Measurements from ENCODE around the gene KRT17.
"Not testable (repeated sequence)": the region's sequence is repeated elsewhere in the genome, so short reads cannot be mapped to it uniquely, and the experiment has no call there.

The KRT17 gene

DNA sequence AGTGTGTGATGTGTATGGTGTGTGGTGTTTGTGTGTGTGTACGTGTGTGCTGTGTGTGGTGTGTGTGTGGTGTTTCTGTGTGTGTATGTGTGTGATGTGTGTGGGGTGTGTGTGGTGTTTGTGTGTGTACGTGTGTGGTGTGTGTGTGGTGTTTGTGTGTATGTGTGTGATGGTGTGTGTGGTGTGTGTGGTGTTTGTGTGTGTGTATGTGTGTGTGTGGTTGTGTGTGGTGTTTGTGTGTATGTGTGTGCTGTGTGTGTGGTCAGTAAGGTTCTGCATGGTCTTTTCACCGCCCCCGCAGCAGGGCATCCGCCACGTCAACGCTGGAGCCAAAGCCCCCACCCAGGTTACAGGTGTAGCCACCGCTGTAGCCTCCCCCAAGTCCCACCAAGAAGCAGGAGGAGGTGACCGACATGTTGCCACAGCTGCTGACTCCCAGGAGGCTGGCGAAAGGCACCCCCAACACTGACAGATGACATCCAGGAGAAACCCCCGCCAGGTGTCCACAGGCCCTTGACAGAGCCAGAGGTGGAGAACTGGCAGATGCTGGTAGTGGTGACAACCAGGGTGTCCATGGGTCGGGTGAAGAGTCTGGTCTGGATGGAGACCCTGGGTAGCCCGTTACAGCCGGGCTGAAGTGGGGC is 9.3 kb upstream of the KRT17 start:
- DNase-seq (ENCODE audit: low read depth) = no peak

DNA sequence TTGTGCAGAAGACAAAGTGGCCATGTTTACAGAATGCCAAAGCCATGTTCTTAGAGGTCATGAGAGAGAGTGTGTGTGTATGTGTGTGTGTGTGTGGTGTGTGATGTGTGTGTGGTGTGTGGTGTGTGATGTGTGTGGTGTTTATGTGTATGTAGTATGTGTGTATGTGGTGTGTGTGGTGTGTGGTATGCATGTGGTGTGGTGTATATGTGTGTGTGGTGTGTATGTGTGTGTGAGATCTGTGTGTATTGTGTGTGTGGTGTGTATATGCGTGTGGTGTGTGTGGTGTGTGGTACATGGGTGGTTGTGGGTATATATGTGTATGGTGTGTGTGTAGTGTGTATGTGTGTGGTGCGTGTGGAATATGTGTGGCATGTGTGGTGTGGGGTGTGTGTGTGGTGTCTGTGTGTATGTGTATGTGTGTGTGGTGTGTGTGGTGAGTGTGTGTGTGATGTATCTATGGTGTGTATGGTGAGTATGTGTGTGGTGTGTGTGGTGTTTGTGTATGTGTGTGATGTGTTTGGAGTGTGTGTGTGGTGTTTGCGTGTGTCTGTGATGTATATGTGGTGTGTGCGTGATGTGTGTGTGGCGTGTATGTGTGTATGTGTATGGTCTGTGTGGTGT is 8.2 kb upstream of the KRT17 start:
- no peak for DNase-seq (ENCODE audit: low read depth)

DNA sequence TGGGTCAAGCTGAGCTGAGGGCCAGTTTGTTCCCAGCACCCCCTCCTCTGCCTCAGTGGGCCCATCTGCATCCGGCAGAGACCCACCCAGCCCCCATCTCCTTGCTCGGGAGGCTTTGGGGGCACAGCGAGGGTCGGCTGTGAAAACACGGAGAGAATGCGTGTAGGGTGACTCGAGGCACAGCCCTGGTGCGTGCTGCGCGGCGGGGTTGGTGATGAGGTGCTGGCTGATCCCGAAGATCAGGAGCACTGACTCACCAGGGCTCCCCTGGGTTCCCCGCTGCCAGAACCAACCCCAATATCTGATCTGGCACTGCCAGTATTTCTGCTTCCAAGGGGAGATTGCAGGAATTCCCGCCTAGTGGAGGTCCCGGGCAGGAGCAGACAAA is 7.5 kb upstream of the KRT17 start:
- no peak for DNase-seq (ENCODE audit: low read depth)

DNA sequence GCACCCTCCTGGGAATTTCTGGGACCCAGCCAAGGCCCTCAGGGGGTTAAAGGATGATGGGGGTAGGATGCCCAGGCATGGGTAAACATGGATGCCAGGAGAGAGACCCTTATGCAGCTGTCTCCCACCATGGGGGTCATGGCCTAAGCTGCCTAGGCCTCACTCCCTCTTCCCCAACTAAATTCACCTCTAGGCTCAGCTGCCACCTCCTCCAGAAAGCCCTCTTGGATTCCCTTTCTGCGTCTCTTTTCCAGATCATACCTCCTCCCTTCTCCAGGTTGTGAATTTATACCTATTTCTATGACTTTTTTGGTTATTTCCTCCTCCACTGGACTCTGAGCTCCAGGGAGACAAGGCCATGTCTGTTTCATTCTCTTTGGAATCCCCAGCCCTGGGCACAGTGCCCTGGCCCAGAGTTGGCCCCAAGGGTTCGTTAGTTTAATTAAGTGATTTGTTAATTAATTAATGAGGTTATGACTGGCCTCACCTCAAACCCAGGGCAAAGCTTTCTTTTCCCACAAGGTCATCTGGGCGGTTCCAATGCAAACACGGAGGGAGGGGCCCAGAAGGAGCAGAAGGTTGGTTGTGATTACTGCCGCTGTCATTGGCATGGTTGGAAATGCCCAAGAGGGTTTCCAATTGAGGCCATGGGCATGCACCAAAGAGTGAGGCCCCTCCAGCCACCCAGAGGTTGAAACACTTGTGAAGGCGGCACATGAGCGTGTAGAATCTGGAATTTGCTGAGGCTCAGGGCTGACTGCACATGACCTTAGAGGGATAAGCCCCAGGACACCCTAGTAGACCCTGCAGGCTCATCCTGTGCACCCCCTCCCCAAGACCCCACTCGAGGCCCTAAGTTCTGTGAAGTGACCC is 6.9 kb upstream of the KRT17 start:
- DNase-seq (ENCODE audit: low read depth) = no peak

DNA sequence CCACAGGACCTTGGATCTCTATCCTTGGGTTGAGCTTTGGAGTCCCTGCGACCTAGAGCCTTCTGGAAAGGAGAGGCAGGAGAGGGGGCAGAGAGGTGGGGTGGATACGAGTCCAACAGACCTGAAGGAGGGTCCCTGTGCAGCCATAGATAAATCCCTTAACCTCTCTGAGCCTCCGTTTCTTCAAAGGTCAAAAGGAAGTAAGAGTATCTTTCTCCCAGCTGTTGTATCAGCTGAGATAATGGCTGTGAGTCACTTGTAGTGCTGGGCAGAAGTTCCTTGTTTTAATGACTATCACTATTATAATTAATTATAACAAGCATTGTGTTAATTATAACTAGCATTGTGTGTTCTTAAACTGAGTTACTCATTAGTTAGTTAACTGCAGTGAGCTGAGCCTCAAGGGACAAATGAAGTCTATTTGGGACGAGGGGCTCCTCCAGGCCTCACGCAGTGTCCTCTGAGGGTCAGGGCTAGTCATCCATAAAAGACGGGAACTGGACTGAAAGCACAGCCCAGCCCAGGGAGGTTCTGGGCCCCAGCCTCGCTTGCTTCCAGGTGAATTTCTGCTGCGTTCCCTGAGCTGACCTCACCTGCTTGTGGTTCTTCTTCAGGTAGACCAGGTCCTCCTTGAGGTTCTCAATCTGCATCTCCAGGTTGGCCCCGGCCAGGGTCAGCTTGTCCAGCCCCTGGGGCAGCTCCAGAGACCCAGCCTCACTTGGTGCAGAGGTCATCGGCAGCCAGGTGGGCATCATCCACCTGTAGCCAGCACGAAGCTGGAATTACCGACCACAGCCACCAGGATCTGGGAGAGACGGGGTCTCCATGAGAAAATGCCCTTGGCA is 5.7 kb upstream of the KRT17 start:
- DNase-seq (ENCODE audit: low read depth) = no peak

DNA sequence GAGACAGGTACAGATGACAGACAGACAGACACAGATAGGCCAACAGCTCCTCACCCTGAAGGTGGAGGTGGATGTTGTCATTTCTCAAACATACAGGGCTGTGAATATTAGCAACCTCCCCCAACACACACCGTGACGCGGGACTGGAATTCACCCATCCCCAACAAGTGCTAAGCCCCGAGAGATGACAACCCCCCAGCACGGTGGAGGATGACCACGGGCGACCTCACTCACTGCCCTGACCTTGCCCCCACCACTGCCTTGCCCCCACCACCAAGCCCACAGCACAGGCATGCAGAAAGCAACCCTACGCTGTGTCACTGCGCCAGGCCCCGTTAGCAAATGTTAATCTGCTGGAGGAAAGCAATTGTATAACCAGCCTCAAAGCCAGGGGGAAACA is 4.9 kb upstream of the KRT17 start:
- no peak for DNase-seq (ENCODE audit: low read depth)

DNA sequence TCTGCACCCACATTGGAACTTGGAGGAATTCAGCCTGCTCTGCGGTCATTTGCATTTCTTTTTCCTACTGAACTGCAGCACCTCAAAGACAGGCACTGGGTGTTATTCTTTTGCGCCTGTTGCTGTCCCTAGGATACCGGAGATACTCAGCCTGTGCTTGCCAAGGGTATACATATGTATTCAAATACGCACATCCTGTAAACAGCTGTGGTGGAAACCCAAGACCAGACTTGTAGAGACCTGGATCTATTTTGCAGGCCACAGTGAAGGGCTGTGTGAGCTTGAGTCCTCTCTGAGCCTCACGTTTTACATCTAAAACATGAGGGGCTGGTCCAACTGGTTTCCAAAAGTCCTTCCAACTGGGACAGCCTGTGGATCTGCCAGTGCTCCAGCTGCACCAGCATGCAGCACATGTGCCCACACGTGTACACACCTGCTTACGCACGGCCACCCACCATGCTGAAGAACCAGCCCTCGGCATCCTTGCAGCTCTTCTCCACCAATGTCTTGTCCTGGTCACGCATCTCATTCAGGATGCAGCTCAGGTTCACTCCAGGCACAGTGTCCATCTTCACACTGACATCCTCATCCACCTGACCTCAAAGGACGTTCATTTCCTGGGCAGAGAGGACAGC is 4.4 kb upstream of the KRT17 start:
- not testable (repeated sequence) for DNase-seq (ENCODE audit: low read depth)

DNA sequence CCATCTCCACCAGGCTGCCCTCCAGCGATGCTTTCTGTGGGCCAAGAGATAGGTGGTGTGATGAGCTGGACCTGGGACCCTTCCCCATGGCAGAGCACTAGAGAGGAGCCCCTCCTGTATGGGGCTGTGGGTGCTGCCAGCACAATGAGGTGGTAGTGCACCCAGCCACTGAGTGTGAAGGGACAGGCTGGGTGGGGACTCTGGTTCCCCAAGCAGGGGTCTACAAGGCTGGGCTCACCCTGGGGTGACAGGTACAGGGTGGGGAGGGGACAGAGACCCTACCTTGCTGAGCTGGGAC is 3.6 kb upstream of the KRT17 start:
- DNase-seq (ENCODE audit: low read depth) = not testable (repeated sequence)

DNA sequence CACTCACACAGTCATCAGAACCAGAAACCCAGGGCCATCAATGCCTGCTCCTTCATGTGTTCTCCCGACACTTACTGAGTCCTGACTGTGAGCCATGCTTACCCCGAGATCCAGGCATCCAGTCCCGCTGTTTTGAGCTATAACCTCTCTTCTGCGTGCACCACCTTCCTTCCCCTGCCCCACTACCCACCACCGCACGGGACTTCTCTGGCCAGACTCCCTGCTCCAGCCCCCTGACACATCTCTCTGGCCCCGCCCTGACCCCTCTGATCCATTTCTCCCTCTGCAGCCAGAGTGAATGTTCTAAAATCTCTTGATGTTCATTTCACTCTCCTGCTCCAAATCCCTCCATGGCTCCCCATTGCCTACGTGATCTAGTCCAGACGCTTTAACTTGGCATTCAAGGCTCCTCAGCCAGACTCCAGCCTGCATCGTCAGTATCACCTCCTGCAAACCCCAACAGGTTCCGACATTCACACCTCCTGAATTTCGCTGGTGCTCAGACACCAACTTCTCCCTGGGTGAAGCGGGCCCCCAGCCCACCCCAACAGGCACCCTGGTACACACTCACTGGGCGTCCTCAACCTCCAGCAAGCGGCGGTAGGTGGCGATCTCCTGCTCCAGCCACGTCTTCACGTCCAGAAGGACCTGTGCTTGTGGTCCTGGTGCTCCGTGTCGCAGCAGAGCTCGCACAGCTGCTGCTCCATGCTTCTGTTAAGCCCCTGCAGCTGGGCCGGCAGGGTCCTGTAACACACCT is 3.1 kb upstream of the KRT17 start:
- DNase-seq (ENCODE audit: low read depth) = no peak

DNA sequence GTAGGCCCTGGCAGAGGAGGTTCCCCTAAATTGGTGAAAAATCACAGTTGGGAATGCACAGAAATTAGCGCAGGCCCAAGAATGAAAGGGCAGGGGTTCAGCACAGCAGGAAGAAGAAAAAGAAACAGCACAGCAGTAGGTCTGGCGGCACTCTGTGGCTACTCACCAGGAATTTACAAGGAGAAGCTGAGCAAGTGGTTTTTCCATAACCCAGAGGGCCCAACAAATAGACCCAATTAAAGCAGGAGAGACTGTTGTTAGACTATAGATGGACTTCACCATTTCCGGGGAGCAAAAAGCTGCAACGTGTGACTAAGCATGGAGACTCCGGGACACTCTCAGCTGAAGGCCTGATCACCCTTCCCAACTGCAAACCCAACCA is 2.5 kb upstream of the KRT17 start:
- DNase-seq (ENCODE audit: low read depth) = not testable (repeated sequence)

DNA sequence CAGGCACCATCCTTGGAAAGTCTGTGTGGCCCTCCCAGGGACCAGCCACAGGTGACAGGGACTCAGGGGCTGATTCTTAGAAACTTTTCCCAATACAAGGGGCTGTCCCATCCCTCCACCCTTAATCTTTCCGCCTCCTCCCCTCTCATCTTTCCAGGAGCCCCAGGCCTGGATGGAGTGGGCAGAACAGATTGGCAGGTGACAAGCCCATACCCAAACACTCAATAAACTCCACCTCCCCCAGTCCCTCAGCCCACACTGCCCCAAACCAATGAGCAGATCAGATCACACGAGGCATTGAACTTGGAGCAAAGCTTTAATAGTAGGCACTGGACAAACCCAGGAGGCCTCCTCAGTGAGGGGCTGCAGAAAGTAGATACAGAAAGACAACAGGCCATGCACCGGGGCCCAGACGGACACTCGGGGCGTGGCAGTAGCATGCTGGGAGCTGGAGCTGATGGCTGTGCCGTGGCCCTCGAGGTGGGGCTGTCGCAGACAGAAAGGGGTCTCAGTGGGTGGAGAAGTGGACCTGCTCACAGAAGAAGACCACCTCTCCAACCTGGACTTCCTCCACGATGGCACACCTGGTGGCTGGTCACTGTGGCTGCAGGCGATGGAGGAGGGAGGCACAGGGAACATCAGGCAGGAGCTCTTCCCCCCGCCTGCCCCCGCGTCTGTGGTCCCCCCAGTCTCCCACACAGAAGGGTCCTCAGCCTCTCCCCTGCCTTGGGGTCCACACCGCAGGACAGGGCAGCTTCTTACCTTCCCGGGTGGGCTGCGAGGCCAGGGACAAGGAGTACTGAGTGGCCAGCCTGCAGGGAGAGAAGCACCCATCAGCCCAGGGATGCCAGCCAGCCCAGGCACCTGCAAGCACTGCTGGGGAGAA is 1.9 kb upstream of the KRT17 start:
- not testable (repeated sequence) for DNase-seq (ENCODE audit: low read depth)

DNA sequence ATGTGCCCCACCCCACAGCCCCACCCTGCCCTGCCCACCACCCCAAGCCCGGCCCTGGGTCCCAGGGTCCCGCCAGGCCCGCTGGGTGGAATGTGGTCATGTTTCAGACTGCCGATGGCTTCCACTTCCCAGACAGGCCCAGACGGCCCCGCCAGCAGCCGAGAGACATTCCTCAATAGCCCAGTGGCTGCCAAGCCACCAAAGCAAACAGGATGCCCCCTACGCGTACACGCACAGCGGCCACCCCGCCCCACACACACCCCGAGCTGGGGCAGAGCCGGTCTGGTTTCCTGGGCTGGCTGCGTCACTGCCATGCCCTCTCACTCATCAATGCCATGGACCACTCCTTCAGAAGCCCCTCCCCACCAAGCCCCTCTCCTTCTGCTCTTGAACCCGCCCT is 1.2 kb upstream of the KRT17 start:
- no peak for DNase-seq (ENCODE audit: low read depth)

DNA sequence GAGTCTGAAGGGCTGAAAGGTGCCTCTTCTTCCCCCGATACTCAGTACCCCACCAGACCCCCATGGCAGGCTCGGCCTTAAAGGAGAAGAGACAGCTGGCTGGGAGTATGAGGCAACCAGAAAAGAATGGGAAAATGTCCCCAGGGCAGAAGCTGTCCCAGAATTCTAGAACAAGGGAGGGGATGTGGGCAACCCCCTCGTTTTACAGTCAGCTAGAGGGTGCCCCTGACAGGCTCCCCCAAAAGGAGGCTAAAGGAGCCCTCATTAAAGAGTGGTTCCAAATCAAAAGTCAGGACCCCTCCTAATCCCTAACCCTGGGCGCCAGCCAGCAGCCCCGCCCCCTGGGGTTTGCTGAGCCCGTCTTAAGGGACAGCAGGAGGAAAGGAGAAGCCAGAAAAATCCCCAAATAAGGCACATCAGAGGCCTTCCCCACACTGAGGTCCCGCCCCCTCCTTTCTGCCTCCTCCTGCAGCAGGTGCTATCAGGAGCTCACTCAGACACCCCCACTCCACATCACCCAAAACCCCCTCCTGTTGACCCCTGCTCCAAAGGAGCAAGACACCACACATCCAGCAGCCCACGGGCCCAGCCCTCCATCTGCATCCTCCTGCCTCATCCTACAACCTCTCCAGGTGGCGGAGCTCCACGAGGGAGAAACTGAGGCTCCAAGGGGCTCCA is 1.1 kb downstream of the KRT17 start:
- not testable (repeated sequence) for DNase-seq (ENCODE audit: low read depth)

DNA sequence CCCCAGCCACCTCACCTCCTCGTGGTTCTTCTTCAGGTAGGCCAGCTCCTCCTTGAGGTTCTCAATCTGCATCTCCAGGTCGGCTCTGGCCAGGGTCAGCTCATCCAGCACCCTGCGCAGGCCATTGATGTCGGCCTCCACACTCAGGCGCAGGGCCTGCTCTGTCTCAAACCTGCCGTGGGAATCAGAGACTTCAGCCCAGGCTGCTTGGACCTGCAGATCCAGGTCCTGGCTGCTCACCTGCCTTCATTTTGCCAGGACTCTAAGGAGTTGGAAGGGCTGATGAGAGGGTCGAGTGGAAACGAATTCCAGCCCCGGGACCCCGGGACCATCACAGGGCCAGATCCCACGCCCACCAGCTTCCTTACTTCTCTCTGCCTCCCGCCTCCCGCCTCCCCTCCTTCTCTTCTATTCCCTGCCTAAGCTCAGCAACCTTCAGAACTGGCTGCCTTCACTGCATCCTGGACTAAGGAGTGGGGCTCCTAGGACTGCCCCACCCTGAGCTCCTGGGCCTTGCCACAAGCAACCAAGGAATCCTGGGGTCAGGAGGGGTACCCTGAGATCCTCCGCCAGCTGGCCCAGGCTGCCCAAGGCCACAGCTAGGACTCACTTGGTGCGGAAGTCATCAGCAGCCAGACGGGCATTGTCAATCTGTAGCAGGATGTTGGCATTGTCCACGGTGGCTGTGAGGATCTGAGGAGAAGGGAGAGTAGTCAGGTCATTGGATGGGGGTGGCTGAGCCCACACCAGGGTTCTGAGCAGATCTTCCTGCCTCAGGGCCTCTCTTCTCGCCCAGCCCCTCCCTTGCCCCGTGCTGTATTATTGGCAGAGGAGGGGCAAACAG is 1.8 kb downstream of the KRT17 start:
- DNase-seq (ENCODE audit: low read depth) = not testable (repeated sequence)

DNA sequence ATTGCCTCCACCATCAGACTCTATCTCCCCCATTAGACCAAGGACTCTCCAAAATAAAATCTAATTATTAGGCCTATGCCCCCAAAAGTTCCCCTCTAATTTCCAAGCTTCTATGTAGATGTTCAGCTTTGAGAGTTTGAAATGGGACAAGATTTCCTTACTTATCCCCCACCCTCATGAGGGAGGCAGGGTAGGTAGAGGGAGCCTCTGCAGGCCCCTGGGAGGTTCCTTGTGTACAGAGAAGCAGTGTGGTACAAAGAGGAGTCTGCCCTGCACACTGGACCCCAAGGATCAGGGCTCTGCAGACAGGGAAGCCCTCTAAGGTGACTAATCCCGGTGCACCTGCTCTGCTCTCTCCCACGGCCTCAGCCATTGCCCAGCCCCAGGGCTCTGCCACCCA is 2.5 kb downstream of the KRT17 start:
- no peak for DNase-seq (ENCODE audit: low read depth)

DNA sequence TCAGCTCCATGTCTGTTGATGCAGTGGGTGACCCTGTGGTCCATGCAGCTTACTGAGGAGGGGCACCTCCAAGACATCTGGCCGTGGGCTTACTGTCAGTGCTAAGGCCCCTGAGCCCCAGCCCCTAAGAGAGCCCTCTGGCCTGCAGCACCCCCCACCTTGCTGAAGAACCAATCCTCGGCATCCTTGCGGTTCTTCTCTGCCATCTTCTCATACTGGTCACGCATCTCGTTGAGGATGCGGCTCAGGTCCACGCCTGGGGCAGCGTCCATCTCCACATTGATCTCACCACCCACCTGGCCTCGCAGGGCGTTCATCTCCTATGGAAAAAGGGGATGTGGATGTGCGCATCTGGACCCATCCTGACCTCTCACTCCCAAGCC is 2.9 kb downstream of the KRT17 start:
- not testable (repeated sequence) for DNase-seq (ENCODE audit: low read depth)

DNA sequence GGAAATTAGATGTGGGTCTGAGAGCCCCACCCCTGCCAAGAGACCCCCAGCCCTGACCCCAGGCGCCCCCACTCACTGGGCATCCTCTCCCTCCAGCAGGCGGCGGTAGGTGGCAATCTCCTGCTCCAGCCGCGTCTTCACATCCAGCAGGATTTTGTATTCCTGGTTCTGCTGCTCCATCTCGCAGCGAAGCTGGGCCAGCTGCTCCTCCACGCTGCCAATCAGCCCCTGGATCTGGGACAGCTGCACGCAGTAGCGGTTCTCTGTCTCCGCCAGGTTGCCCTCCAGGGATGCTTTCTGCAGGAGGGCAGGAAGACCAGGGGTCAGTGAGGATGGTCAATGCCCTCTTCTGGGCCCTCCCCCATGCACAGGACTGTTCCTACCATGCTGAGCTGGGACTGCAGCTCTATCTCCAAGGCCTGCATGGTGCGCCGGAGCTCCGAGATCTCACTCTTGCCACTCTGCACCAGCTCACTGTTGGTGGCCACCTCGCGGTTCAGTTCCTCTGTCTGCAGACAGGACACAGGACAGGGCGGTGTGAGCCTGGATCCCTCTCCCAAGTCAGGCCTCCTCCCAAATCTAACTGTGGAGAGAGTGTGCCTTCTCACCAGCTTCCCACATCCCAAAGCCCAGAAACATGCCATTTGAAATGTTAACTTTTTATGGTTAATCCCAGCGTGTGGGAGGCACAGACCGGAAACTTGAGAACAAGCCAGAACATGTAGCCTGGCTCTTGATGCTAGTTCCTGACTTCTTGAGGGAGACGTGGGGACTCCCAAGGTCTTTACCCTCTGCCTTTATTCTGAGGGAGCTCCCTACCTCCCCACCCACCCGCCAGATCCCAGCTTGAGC is 3.6 kb downstream of the KRT17 start:
- DNase-seq (ENCODE audit: low read depth) = no peak
